Activated CD4-positive, alpha-beta T cell treated with anti-CD3 and anti-CD28 coated beads, Interleukin-2, amount 50 U/mL, for 24 hours (primary cell): ENCODE data around the gene SLC35F5.
"Not testable (repeated sequence)": the region's sequence is repeated elsewhere in the genome, so short reads cannot be mapped to it uniquely, and the experiment has no call there.

Source experiments
- DNase-seq, 2 donors: peaks; one replicate each; pipeline ENCODE4 v3.0.0-alpha.2; 2020; ENCODE audit warnings: low read depth in 1 of 2, low spot score in 1 of 2

Gene SLC35F5, protein sequence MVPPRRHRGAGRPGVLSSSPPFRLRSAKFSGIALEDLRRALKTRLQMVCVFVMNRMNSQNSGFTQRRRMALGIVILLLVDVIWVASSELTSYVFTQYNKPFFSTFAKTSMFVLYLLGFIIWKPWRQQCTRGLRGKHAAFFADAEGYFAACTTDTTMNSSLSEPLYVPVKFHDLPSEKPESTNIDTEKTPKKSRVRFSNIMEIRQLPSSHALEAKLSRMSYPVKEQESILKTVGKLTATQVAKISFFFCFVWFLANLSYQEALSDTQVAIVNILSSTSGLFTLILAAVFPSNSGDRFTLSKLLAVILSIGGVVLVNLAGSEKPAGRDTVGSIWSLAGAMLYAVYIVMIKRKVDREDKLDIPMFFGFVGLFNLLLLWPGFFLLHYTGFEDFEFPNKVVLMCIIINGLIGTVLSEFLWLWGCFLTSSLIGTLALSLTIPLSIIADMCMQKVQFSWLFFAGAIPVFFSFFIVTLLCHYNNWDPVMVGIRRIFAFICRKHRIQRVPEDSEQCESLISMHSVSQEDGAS

GRCh38 chr2:113756355-113757137, at the start of gene SLC35F5:
Gene SLC35F5, minus strand, starts transcription at chr2:113756642. Its CDS starts 233 bp downstream, at chr2:113756409.
- peak; percentile 89 to 95 for DNase-seq

DNA sequence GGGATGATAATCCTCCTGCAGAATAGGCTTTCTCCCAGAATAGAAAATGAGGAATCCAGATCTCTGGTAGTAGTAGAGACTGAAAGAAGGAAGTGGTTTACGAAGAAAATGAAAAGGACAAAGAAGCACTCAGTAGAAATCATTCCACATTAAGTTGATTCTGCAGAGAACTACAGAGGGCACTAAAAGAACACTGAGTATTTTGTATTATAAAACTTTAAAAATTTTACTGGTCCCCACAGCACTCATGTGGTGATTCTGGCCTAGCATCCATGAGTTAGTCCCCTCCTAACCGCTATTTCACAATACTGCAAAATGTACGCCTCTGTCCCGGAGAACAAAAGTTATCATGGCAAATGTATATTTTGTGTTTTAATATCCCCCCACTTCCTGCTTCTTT, 42.9 kb upstream of the SLC35F5 start:
- DNase-seq = no peak

GRCh38 chr2:113797237-113797636, 40.8 kb upstream of the SLC35F5 start:
- no peak for DNase-seq

DNA sequence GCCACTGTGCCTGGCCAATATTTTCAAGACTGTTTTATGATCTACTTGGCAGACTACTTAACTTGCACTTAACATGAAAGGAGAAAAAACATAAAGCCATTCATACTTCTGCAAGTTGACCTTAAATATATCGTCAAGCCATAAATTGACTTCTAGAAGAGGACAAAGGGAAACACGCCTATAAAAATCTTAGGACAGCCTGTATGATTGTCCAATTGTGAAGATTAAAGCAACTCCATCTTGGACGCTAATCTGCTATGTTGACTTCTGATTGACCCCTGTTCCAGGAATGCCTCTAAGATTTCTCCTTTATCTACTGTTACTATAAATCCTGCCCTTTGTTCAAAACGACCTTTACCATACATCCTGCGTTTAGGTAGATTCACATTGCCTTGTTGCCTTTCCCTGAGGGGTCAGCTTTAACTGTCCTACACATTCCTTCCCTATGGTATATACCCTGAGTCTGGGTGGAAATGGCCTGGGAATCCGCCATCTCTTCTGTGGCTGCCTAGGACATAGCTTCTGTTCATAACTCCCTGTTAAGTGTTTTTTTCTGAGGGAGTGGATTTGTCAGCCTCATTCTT, 40.2 kb upstream of the SLC35F5 start:
- no peak for DNase-seq

GRCh38 chr2:113795405-113795920, 39.0 kb upstream of the SLC35F5 start:
- no peak for DNase-seq

DNA sequence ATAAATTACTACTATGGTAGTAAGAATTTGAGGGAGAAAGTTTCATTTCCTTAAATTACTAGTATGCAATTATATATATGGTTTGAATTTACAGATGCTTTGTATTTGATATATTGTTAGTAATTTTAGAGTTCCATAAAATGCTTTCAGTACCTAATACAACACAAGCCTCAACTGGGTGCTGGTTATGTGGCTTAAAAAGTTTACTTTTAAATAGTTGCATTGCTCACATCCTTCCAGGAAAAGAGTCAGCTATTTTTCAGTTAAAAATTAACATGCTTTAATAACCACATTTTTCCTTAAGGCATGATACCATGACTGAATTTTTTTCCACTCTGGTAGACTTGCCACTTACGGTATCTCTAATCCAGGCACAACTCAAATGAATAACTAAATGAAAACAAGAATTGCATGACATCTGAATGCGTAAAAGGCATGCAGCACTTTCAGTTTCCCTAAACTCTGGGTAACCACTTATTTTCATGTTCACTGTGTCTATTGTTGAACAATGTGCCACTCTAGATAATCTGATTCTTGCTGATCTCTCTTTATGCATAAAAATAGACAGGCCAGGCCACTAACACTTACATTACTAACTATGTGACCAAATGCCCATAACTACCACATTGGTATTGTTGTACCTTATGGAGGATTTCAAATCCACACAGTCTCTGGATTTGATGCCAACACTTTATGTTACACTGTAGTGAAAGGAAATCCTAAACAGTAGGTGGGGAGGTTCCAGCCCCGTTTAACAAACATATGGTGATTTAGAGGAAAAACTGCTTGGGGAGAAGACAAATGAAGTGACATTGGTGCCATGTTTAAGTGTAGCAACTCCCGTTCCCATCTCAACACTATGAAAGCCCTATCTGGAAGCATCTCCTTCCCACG, 35.5 kb upstream of the SLC35F5 start:
- peak in 1 of 2 donors; percentile 33 for DNase-seq

DNA sequence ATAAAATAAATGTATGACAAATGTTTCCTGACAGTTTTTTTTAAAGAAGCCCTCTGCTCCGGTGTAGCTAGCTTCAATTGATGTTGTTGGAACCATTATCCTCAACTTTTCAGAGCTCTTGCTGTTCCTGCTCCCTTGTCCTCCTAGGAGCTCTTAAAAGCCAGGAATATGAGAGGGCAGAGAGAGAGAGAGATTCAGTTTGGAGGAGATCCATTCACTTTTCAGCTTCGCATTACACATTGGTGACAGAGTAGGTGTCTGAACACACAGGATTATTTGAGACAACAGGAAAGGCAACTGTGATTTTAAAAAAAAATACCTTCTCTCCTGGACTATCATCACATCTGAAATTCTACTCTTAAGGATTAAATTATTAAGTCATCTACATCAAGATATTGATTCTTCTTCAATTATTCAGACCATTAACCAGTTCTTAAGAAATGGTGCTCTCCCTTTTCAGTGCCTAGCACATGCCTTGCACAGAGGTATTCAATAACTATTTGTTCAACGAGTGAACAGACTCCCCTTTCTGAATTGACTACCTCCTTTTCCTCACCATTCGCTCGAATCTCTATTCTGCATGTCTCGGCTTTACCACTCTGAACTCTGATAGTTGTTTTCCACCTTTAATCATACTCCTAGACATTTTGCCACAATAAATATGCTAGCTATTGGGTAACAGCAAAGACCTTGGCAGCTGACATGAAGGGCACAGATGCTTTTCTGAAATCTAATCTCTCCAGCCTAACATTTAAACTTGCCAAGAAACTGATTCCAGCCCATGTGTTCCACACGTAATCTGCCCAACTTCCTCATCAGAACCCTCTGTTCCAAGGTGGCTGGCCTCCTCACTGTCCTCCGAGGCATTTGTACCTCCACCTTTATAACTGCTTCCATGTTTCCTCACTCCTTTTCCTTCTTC, 28.6 kb upstream of the SLC35F5 start:
- no peak for DNase-seq

DNA sequence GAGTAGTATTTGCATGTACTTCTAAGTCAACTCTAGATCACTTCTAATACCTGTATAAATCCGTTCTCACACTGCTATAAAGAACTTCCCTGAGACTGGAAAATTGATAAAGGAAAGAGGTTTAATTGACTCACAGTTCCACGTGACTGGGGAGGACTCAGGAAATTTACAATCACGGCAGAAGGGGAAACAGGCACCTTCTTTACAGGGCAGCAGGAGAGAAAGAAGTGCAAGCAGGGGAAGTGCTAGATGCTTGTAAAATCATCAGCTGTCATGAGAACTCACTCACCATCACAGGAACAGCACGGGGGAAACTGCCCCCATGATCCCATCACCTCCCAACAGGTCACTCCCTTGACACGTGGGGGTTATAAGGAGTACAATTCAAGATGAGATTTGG, 24.0 kb upstream of the SLC35F5 start:
- DNase-seq = no peak

GRCh38 chr2:113777371-113777770, 20.9 kb upstream of the SLC35F5 start:
- no peak for DNase-seq

- no peak for DNase-seq
Measured at GRCh38 chr2:113776949-113777348, 20.5 kb upstream of the SLC35F5 start.

DNA sequence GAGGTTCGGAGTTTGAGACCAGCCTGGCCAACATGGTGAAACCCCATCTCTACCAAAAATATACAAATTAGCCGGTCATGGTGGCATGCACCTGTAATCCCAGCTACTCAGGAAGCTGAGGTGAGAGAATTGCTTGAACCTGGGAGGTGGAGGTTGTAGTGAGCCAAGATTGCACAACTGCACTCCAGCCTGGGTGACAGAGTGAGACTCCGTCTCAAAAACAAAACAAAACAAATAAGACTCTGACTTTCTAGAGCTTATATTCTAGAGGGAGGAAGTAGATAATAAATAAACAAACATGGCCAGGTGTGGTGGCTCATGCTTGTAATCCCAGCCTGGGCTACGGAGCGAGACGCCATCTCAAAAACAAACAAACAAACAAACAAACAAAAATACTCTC, 18.2 kb upstream of the SLC35F5 start:
- DNase-seq = not testable (repeated sequence)

DNA sequence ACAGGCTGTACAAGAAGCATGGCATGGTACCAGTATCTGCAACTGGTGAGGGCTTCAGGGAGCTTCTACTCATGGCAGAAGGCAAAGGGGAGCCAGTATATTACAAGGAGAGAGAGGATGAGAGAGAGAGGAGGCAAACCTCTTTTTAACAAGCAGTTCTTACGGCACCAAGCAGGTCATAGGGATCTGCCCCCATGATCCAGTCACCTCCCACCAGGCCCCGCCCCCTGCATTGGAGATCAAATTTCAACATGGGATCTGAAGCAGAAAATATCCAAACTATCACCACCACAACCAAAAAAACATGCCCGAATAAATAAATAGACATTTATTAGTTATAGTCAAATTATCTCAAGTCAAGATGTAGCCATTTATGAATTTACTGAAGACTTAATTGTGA, 14.5 kb upstream of the SLC35F5 start:
- DNase-seq = no peak

DNA sequence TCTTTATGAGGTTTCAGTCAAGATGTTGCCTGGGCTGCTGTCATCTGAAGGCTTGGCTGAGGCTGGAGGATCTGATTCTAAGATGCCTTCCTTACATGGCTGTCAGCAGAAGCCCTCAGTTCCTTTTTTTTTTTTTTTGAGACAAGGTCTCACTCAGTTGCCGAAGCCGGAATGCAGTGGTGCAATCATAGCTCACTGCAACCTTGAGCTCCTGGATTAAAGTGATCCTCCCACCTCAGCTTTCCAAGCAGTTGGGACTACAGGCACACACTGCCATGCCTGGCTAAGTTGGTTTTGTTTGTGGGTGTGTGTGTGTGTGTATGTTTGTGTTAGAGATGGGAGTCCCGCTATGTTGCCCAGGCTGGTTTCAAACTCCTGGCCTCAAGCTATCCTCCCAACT, 13.1 kb upstream of the SLC35F5 start:
- no peak for DNase-seq

- DNase-seq = no peak
Measured at GRCh38 chr2:113768770-113769169, 12.3 kb upstream of the SLC35F5 start.

GRCh38 chr2:113767811-113768460, 11.5 kb upstream of the SLC35F5 start:
- DNase-seq = no peak

DNA sequence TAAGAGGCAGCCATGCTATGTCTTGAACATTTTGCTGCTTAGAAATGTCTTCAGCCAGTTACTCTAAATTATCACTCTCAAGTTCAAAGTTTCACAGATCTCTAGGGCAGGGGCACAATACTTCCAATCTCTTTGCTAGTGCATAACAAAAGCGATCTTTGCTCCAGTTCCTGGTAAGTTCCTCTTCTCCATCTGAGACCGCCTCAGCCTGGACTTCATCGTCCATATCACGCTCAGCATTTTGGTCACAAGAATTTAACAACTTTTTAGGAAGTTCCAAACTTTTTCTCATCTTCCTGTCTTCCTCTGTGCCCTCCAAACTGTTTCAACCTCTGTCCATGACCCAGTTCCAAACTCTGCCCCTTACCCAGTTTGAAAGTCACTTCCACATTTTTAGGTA, 8.8 kb upstream of the SLC35F5 start:
- no peak for DNase-seq

- DNase-seq = no peak
Measured at GRCh38 chr2:113762377-113763118, 6.1 kb upstream of the SLC35F5 start.

- no peak for DNase-seq
Measured at GRCh38 chr2:113760400-113760799, 4.0 kb upstream of the SLC35F5 start.
